DMS79 (cell line): ENCODE measurements around the gene CEP162.
"Not testable (repeated sequence)": the region's sequence is repeated elsewhere in the genome, so short reads cannot be mapped to it uniquely, and the experiment has no call there.

Experiments used
- DNase-seq: peaks from one replicate; lab custom pipeline; 2025; lab: John Stamatoyannopoulos, UW

The CEP162 gene

DNA sequence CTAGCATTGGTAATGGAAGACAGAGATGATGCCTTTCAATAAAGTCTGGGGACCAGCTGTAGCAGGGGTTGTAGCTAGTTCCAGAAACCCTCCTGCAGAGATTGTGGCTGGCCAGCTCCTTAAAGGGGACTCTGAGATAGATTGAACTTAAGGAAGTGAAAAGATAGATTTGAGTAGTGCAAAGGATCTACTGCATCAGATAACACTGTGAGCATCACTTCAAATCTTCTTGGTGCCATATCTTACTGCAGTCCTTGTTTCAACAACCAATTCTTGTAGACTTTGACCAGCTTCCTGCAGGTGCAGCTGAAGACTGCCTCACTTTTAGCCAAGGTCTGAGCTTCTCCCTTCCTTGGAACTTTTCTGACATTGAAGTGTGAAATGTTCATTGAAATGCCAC, 14.8 kb upstream of the CEP162 start:
- no peak for DNase-seq

- DNase-seq, result no peak
Measured at GRCh38 chr6:84228198-84228543, 728 bp upstream of the CEP162 start.

- DNase-seq, result no peak
Measured at GRCh38 chr6:84227044-84227433, 404 bp downstream of the CEP162 start.

DNA sequence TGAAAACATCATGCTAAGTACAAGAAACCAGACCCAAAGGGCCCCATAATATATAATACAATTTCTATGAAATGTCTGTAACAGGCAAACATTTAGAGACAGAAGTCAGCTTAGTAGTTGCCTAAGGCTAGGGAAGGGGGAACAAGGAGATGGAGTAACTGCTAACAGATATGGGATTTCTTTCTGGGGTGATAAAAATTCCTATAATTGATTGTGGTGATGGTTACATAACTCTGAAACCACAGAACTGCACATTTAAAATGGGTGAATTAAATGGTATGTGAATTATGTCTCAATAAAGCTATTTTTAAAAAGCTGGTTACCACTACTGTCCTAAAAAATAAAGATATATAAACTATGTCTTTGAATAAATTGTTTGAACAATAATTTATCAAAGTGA, 3.2 kb downstream of the CEP162 start:
- no peak for DNase-seq

- DNase-seq, result not testable (repeated sequence)
Measured at GRCh38 chr6:84223608-84224007, 3.8 kb downstream of the CEP162 start.

DNA sequence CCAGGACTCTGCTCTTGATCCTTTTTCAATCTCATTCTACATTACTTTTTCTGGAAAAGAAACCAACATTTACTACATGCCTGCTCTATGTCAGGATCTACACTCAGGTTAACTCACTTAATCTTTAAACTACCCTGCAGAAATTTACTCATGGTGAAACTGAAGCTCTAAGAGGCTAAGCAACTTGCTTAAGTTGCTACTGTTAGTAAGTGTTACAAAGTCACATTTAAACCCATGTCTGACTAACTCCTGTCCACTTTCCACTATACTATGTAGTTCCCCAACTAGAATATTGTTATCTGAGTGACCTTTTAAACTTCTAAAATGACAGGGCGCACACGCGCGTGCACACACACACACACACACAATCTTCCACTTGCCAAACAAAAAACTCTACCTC, 5.0 kb downstream of the CEP162 start:
- DNase-seq, result no peak

- DNase-seq, result no peak
Measured at GRCh38 chr6:84220809-84221409, 6.5 kb downstream of the CEP162 start.

- no peak for DNase-seq
Measured at GRCh38 chr6:84218091-84218490, 9.4 kb downstream of the CEP162 start.

DNA sequence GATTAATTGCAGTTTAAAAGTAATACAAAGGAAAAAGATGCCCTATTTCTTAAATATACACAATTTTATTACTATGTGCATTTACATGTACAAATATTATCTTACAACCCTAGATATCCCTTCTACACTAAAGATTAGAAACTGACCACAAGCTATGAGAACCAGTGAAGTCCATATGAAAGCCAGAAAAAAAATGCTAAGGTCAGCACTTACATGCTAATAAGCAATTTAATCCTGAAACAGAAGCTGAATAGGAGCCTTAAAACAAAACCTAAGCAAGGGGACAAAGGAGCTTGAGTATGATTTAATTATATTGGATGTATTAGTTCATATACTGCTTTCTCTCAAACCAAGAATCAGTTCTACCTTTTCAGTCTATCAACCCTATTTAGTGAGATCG, 14.2 kb downstream of the CEP162 start:
- DNase-seq, result no peak

GRCh38 chr6:84204011-84204410, 23.4 kb downstream of the CEP162 start:
- no peak for DNase-seq

DNA sequence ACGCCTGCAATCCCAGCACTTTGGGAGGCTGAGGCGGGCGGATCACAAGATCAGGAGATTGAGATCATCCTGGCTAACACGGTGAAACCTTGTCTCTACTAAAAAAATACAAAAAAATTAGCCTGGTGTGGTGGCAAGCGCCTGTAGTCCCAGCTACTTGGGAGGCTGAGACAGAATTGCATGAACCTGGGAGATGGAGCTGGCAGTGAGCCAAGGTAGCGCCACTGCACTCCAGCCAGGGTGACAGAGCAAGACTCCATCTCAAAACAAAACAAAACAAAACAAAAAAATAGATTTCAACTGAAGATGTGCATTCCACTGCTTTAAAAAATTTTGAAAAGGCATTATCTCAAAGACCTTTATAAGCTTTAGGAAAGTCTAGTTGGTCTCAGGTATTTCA, 27.5 kb downstream of the CEP162 start:
- not testable (repeated sequence) for DNase-seq

GRCh38 chr6:84197708-84198107, 29.7 kb downstream of the CEP162 start:
- DNase-seq, result no peak

DNA sequence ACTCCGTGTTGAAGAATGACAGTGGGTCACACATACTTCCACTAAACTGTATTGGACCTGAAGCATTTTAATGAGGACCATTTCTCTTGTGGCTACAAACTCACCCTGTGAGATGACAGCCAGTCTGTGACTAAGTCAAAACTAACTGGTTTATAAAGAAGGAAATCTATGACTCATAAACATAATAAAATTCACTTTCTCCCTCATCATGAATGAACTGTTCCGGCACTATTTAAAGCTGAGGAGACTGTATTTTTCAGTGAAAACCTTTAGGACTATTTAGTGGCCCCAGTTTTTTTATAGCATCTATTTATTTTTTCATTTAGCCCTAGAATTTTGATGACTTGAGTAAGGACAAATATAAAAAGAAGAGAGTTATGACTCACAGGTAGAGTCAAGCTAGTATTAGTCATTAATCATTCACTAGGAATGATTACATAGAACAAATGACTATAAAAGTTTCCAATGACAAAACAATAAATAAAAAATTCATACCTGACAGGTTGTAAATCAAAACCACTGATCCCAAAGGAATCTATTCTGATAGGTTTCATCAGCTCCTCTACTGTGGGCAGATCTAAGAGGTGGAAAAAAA, 34.2 kb downstream of the CEP162 start:
- no peak for DNase-seq

DNA sequence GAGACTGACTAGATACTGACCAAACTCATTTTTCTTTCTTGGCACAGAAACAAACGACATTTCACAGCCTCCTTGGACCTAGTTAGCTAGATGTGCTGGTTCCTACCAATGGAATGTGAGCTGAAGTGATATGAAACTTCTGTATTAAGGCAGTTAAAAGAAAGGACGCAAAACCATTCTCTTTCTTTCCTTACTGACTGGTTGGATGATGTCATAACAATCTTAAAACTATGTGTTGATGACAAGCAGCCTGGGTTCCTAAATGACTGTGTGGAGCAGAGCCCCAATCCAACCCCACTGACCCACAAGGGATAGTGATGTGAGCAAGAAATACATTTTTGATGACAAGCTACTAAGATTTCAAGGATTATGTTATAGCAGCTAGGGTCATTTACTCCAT, 35.6 kb downstream of the CEP162 start:
- DNase-seq, result no peak

GRCh38 chr6:84189356-84189755, 38.1 kb downstream of the CEP162 start:
- DNase-seq, result not testable (repeated sequence)

- DNase-seq, result no peak
Measured at GRCh38 chr6:84183430-84183829, 44.0 kb downstream of the CEP162 start.

GRCh38 chr6:84182001-84182400, 45.4 kb downstream of the CEP162 start:
- DNase-seq, result no peak

GRCh38 chr6:84177241-84177640, 50.2 kb downstream of the CEP162 start:
- DNase-seq, result no peak

DNA sequence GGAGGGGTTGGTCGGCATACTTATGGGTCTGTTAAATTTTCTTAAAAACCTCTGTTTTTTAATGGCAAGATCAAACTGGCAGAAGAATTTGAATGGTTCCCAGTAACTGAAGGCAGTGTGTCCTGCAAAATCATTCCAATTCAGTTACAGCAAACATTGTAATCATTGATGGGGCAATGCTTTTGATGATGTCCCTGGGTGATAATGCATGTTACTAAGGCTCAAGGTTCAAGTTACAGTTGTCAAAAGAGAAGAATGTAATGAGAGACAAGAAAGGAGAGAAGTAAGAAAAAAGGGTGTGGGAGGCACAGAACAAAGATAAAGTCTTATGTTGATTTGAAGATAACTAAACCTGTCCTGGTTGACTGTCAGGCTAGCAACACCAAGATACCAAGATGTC, 54.9 kb downstream of the CEP162 start:
- DNase-seq, result no peak

DNA sequence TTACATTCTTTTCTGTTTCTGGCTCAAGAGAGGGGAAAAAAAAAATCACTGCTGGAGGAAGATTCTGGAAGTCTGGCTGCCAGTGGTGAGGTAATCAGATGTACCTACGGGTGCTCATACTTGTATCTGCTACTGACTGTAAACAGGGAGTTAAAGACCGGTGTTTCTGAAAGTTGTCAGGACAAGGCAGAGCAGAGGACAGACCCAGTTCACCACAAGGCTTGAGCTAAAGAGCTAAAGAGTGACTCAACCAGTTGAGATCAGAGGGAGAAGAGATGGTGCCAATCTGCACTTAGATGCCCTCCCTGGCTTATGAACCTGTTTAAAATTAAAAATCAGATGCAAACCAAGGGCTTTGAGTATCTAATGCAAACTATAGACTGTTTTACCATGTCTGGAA, 55.4 kb downstream of the CEP162 start:
- DNase-seq, result no peak

GRCh38 chr6:84167457-84167856, 60.0 kb downstream of the CEP162 start:
- no peak for DNase-seq

- DNase-seq, result no peak
Measured at GRCh38 chr6:84166395-84166794, 61.0 kb downstream of the CEP162 start.

GRCh38 chr6:84164328-84164727, 63.1 kb downstream of the CEP162 start:
- not testable (repeated sequence) for DNase-seq

GRCh38 chr6:84161190-84161589, 66.3 kb downstream of the CEP162 start:
- no peak for DNase-seq
